A549 (cell line): ENCODE results near the gene GXYLT1. TPM values are rescaled to one million over a fixed set of nuclear protein-coding genes. Genes with fewer than 3 reads are reported as not detected.

Experiments
- ATAC-seq, 2 experiments: fragments of 200-7000 bp in 1 of 2; fragments of >200 bp in 1 of 2; cut with Nextera tagmentation in 1 of 2; cut with Tn5 transposase in 1 of 2; 3 replicates each; pipeline versions ENCODE4 v1.8.0 to v1.9.1; 2018 to 2020; ENCODE audit warnings: mild to moderate bottlenecking in 1 of 2, moderate library complexity in 1 of 2
- CTCF ChIA-PET: fragments of 300-600 bp; sonication (Branson Sonifier 250); formaldehyde crosslinking; extraction: SDS; loops from one replicate; lab custom pipeline; 2021; ENCODE audit warnings: antibody characterized with exemption, inconsistent platforms; lab: Yijun Ruan, JAX
- POLR2A ChIA-PET: fragments of 350-600 bp; formaldehyde crosslinking; extraction: SDS; loops from one replicate; lab custom pipeline; 2021; ENCODE audit warnings: antibody characterized with exemption, inconsistent platforms; lab: Yijun Ruan, JAX
- DNase-seq, 2 experiments: peaks; one replicate each; pipeline versions ENCODE4 v3.0.0 to v3.0.0-alpha.2; 2011 to 2016; ENCODE audit warnings: low read depth in 1 of 2, low spot score in 1 of 2
- FAIRE-seq: peaks from 2 replicates; lab custom pipeline; 2011; peaks lifted over from hg19 to GRCh38; lab: Jason Lieb, UNC
- H3K27ac ChIP-seq, 2 experiments: fragments of >200 bp; sonication (Bioruptor Twin); formaldehyde crosslinking; 3 replicates each; pipeline ENCODE4 v1.5.1; 2016 to 2017
- H3K4me1 ChIP-seq: fragments of >200 bp; sonication (Bioruptor Twin); formaldehyde crosslinking; 3 replicates; pipeline ENCODE4 v1.6.1; 2016
- H3K4me2 ChIP-seq: fragments of >200 bp; sonication (Bioruptor Twin); formaldehyde crosslinking; 3 replicates; pipeline ENCODE4 v1.6.1; 2016
- H3K4me3 ChIP-seq: fragments of >200 bp; sonication (Bioruptor Twin); formaldehyde crosslinking; 3 replicates; pipeline ENCODE4 v1.5.1; 2016
- H3K9me3 ChIP-seq: fragments of >200 bp; sonication (Bioruptor Twin); formaldehyde crosslinking; 3 replicates; pipeline ENCODE4 v1.6.1; 2016
- BCL3 ChIP-seq: fragments of >200 bp; sonication (Bioruptor Twin); formaldehyde crosslinking; IDR thresholded peaks from 3 replicates; pipeline ENCODE4 v1.6.1; 2016
- CBX2 ChIP-seq: fragments of 200-600 bp; sonication (generic); IDR thresholded peaks from 2 replicates; pipeline ENCODE4 v1.6.1; 2016; ENCODE audit warnings: low read depth, mild to moderate bottlenecking, borderline replicate concordance
- E2F6 ChIP-seq: IDR thresholded peaks from 2 replicates; pipeline ENCODE4 v1.6.1; 2012; ENCODE audit warnings: low read depth, borderline replicate concordance
- EHMT2 ChIP-seq: fragments of 200-600 bp; sonication (generic); IDR thresholded peaks from 2 replicates; pipeline ENCODE4 v1.6.1; 2016; ENCODE audit warnings: antibody characterized with exemption, low read depth, mild to moderate bottlenecking, moderate library complexity
- ELK1 ChIP-seq: fragments of 150-350 bp; IDR thresholded peaks from 2 replicates; pipeline ENCODE4 v1.6.1; 2014; ENCODE audit warnings: low read depth, mild to moderate bottlenecking, low read length
- ESRRA ChIP-seq: fragments of 150-350 bp; IDR thresholded peaks from 2 replicates; pipeline ENCODE4 v1.6.1; 2014; ENCODE audit warnings: mild to moderate bottlenecking, low read length, borderline replicate concordance
- FOSB ChIP-seq: fragments of 250-450 bp; sonication (Bioruptor Pico); IDR thresholded peaks from 2 replicates; pipeline ENCODE4 v1.5.0; 2020; ENCODE audit warnings: mild to moderate bottlenecking, moderate library complexity
- FOSL2 ChIP-seq, 2 experiments: fragments of 450-650 bp in 1 of 2; fragments of >200 bp in 1 of 2; sonication (Bioruptor Twin) in 1 of 2; formaldehyde crosslinking; IDR thresholded peaks; 2 replicates each; pipeline versions ENCODE4 v1.5.0 to v1.6.1; 2016 to 2020; ENCODE audit warnings: mild to moderate bottlenecking in 1 of 2, moderate library complexity in 1 of 2
- FOXS1 ChIP-seq: fragments of 250-450 bp; sonication (Bioruptor Pico); IDR thresholded peaks from 2 replicates; pipeline ENCODE4 v1.5.0; 2020; ENCODE audit warnings: mild to moderate bottlenecking, moderate library complexity
- HES2 ChIP-seq: fragments of >200 bp; sonication (Bioruptor Twin); formaldehyde crosslinking; IDR thresholded peaks from 2 replicates; pipeline ENCODE4 v1.6.1; 2016
- HEYL ChIP-seq: fragments of 250-450 bp; sonication (Bioruptor Pico); IDR thresholded peaks from 2 replicates; pipeline ENCODE4 v1.8.0; 2021; ENCODE audit warnings: mild to moderate bottlenecking, moderate library complexity
- HOXB13 ChIP-seq: fragments of 250-450 bp; sonication (Bioruptor Pico); IDR thresholded peaks from 2 replicates; pipeline ENCODE4 v1.5.0; 2020; ENCODE audit warnings: low read depth, mild to moderate bottlenecking, moderate library complexity
- JUNB ChIP-seq: fragments of >200 bp; sonication (Bioruptor Twin); formaldehyde crosslinking; IDR thresholded peaks from 2 replicates; pipeline ENCODE4 v1.6.1; 2016
- MAFK ChIP-seq: fragments of 450-650 bp; IDR thresholded peaks from 2 replicates; pipeline ENCODE4 v1.6.1; 2014; ENCODE audit not compliant: partially characterized antibody
- NFE2L2 ChIP-seq: fragments of 150-350 bp; conservative IDR thresholded peaks from 2 replicates; pipeline ENCODE4 v1.6.1; 2014; ENCODE audit warnings: low read length
- NPAS2 ChIP-seq: fragments of 250-450 bp; sonication (Bioruptor Pico); IDR thresholded peaks from 2 replicates; pipeline ENCODE4 v1.8.0; 2022; ENCODE audit warnings: mild to moderate bottlenecking, moderate library complexity, borderline replicate concordance
- NR3C1 ChIP-seq: fragments of >200 bp; sonication (Bioruptor Twin); formaldehyde crosslinking; IDR thresholded peaks from 3 replicates; pipeline ENCODE4 v1.6.1; 2017
- PBX3 ChIP-seq: IDR thresholded peaks from 2 replicates; pipeline ENCODE4 v1.6.1; 2012
- POLR2A ChIP-seq: IDR thresholded peaks from 2 replicates; pipeline ENCODE4 v1.6.1; 2012; ENCODE audit warnings: mild to moderate bottlenecking, low read length
- POLR2AphosphoS2 ChIP-seq: conservative IDR thresholded peaks from 2 replicates; pipeline ENCODE4 v1.6.1; 2012; ENCODE audit warnings: low read length, improper control_type of control experiment, inconsistent platforms
- RAD21 ChIP-seq, 2 experiments: fragments of >200 bp in 1 of 2; sonication (Bioruptor Twin) in 1 of 2; formaldehyde crosslinking in 1 of 2; IDR thresholded peaks in 1 of 2; conservative IDR thresholded peaks in 1 of 2; 2 replicates in 1 of 2; 3 replicates in 1 of 2; pipeline ENCODE4 v1.6.1; 2012 to 2018; ENCODE audit warnings: inconsistent platforms in 1 of 2
- RARB ChIP-seq: fragments of 250-450 bp; sonication (Bioruptor Pico); IDR thresholded peaks from 2 replicates; pipeline ENCODE4 v1.8.0; 2021; ENCODE audit warnings: mild to moderate bottlenecking, moderate library complexity
- TP53 ChIP-seq: fragments of 250-450 bp; sonication (Bioruptor Pico); IDR thresholded peaks from 2 replicates; pipeline ENCODE4 v1.5.0; 2021; ENCODE audit warnings: mild to moderate bottlenecking, moderate library complexity
- ZSCAN20 ChIP-seq: fragments of 250-450 bp; sonication (Bioruptor Pico); IDR thresholded peaks from 2 replicates; pipeline ENCODE4 v1.8.0; 2022; ENCODE audit warnings: mild to moderate bottlenecking, moderate library complexity
- WGBS: methylation state at CpG from one replicate; pipeline ENCODE4 v1.1.6; 2017; ENCODE audit errors: missing lambda C conversion rate; 5-methylcytosine and 5-hydroxymethylcytosine counted together
- polyA plus RNA-seq, 4 experiments: library from polyadenylated mRNA; depleted of rRNA in 3 of 4; stranded (reverse); fragments of >200 nt; fragmentation: RNase III in 1 of 4; extraction: RNeasy Plus Mini Kit Qiagen cat#74134 plus additional on column Dnase treatment in 1 of 4; gene quantifications; 2 replicates in 3 of 4; 3 replicates in 1 of 4; pipeline ENCODE4 v1.2.3, GENCODE V29; 2011 to 2017

The GXYLT1 gene
- polyA plus RNA-seq, 2 of the 4 experiments (the other 2 are of a cell fraction), result 11.2 to 25.0 TPM

- TF ChIP-seq CBX2, result no peak
- TF ChIP-seq, all 56 proteins: peak for 0
Measured at GRCh38 chr12:42076976-42077375, 67.7 kb downstream of the GXYLT1 start (continued).

GRCh38 chr12:42070036-42070435, 74.6 kb downstream of the GXYLT1 start:
- DNase-seq (no peak), ATAC-seq (no peak), FAIRE-seq (no peak)
- no peaks in the 10 kb centered on the region for H3K4me1 ChIP-seq
- H3K4me3 ChIP-seq, result no peak overlapping the region
- H3K9me3 ChIP-seq, result no peaks in the 10 kb centered on the region
- ChIA-PET POLR2A (no interaction called here), CTCF (no interaction called here)
- H3K27ac ChIP-seq, result no peak overlapping the region
- no peak for TF ChIP-seq ZSCAN20 (CRISPR knock-in tag)
- TF ChIP-seq HOXB13, result no peak
- no peak for TF ChIP-seq NPAS2 (CRISPR knock-in tag)
- TF ChIP-seq JUNB, result no peak
- TF ChIP-seq POLR2AphosphoS2, result no peak
- TF ChIP-seq FOSL2 (IDR thresholded peaks at IDR 0.05), result no peak
- no peak for TF ChIP-seq FOSL2 (CRISPR knock-in tag; IDR thresholded peaks at IDR 0.05)
- TF ChIP-seq ELK1, result no peak
- no peak for TF ChIP-seq POLR2A
- no peak for TF ChIP-seq TP53 (CRISPR knock-in tag)
- no peak for TF ChIP-seq HES2
- no peak for TF ChIP-seq RAD21 (conservative IDR thresholded peaks at IDR 0.05 in 1 of 2, IDR thresholded peaks at IDR 0.05 in 1 of 2)
- no peak for TF ChIP-seq NR3C1
- WGBS, result 64% methylated on average over 4 of the region's 4 CpGs
- H3K4me2 ChIP-seq, result no peak overlapping the region

- CTCF ChIA-PET, result interaction anchor here (0.6 kb wide), 1 partner anchor 35 kb away, joined by 3 read pairs; no protein-coding TSS in a partner anchor
- Histone ChIP-seq H3K4me3 (no peak overlapping the region), H3K27ac (no peak overlapping the region), H3K4me2 (no peak overlapping the region)
- no peak for DNase-seq
- TF ChIP-seq RARB, result no peak
- peak; percentile 62 for TF ChIP-seq MAFK
- TF ChIP-seq ESRRA, result no peak
- no peak for TF ChIP-seq EHMT2
- TF ChIP-seq, all 56 proteins: peak for 1
- H3K9me3 ChIP-seq, result no peaks in the 10 kb centered on the region
- ATAC-seq (no peak), FAIRE-seq (no peak)
- H3K4me1 ChIP-seq, result no peaks in the 10 kb centered on the region
- POLR2A ChIA-PET, result no interaction called here
Measured at GRCh38 chr12:42059127-42059526, 85.5 kb downstream of the GXYLT1 start.

- no peaks in the 10 kb centered on the region for H3K9me3 ChIP-seq
- CTCF ChIA-PET, result no interaction called here
- H3K4me1 ChIP-seq, result no peaks in the 10 kb centered on the region
- no peak overlapping the region for H3K27ac ChIP-seq
- POLR2A ChIA-PET, result no interaction called here
- ATAC-seq, result no peak
- no peak overlapping the region for H3K4me2 ChIP-seq
- TF ChIP-seq FOSB (CRISPR knock-in tag), result no peak
- no peak for TF ChIP-seq NR3C1
- TF ChIP-seq NFE2L2, result no peak
- TF ChIP-seq HOXB13, result no peak
- no peak for TF ChIP-seq EHMT2
- TF ChIP-seq E2F6, result no peak
- TF ChIP-seq HES2, result no peak
- TF ChIP-seq HEYL (CRISPR knock-in tag), result no peak
- no peak for TF ChIP-seq POLR2A
- TF ChIP-seq POLR2AphosphoS2, result no peak
- TF ChIP-seq RAD21 (conservative IDR thresholded peaks at IDR 0.05 in 1 of 2, IDR thresholded peaks at IDR 0.05 in 1 of 2), result no peak
- TF ChIP-seq PBX3, result no peak
- no peak for TF ChIP-seq BCL3
- TF ChIP-seq FOXS1 (CRISPR knock-in tag), result no peak
- no peak overlapping the region for H3K4me3 ChIP-seq
- FAIRE-seq, result no peak
- WGBS, result 78% methylated on average over 3 of the region's 3 CpGs
- no peak for DNase-seq
Measured at GRCh38 chr12:42056130-42056529, 88.5 kb downstream of the GXYLT1 start.
